ENCODE results near the gene SKI.

GRCh38 chr1:2340086-2340917 is 112.2 kb downstream of the SKI start:
- TF ChIP-seq, protein P1, sequence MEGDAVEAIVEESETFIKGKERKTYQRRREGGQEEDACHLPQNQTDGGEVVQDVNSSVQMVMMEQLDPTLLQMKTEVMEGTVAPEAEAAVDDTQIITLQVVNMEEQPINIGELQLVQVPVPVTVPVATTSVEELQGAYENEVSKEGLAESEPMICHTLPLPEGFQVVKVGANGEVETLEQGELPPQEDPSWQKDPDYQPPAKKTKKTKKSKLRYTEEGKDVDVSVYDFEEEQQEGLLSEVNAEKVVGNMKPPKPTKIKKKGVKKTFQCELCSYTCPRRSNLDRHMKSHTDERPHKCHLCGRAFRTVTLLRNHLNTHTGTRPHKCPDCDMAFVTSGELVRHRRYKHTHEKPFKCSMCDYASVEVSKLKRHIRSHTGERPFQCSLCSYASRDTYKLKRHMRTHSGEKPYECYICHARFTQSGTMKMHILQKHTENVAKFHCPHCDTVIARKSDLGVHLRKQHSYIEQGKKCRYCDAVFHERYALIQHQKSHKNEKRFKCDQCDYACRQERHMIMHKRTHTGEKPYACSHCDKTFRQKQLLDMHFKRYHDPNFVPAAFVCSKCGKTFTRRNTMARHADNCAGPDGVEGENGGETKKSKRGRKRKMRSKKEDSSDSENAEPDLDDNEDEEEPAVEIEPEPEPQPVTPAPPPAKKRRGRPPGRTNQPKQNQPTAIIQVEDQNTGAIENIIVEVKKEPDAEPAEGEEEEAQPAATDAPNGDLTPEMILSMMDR (IDR thresholded peaks at IDR 0.05; ENCODE audit: insufficient read depth, low read depth, low read length) = no peak
- TF ChIP-seq EZH2 (IDR thresholded peaks at IDR 0.05; ENCODE audit: insufficient read depth, low read length) = no peak

Measured in astrocyte (in vitro differentiated cells and primary cell).